Subcutaneous adipose tissue (tissue), 4 donors: ENCODE measurements around the gene EIF2S3. TPM values are rescaled to one million over a fixed set of nuclear protein-coding genes. Genes with fewer than 3 reads are reported as not detected.

Experiments
- CTCF ChIP-seq: fragments of 450-650 bp; IDR thresholded peaks from one replicate; pipeline ENCODE4 v1.5.1; 2016; ENCODE audit warnings: low read depth, mild to moderate bottlenecking, control low read depth, antibody characterized with exemption, moderate library complexity
- total RNA-seq, 4 donors: library from RNA; depleted of rRNA; stranded (reverse); fragments of >200 nt; gene quantifications; one replicate each; pipeline ENCODE4 v1.1.0, GENCODE V29; 2016

EIF2S3 gene
- total RNA-seq, 4 donors from 2014 or later, result 110 to 126 (median 113) TPM

- no peak for TF ChIP-seq CTCF
These were observed 35.8 kb downstream of the EIF2S3 start for GRCh38 chrX:24090300-24091200.

GRCh38 chrX:24093746-24094145 lies 39.0 kb downstream of the EIF2S3 start:
- TF ChIP-seq CTCF, result no peak

- no peak for TF ChIP-seq CTCF
These were observed 43.0 kb downstream of the EIF2S3 start for GRCh38 chrX:24097741-24098260.

- no peak for TF ChIP-seq CTCF
These were observed 44.2 kb downstream of the EIF2S3 start for GRCh38 chrX:24098932-24099331.

- no peak for TF ChIP-seq CTCF
These were observed 44.6 kb downstream of the EIF2S3 start for GRCh38 chrX:24099394-24099793.

GRCh38 chrX:24100713-24101112 lies 46.0 kb downstream of the EIF2S3 start:
- TF ChIP-seq CTCF, result no peak

GRCh38 chrX:24110069-24110468 lies 55.3 kb downstream of the EIF2S3 start:
- TF ChIP-seq CTCF, result no peak
